Chondrocyte (in vitro differentiated cells): ENCODE data around the gene APPBP2. TPM values are rescaled to one million over a fixed set of nuclear protein-coding genes. Genes with fewer than 3 reads are reported as not detected.
A peak's percentile ranks its signal among the peaks of the same experiment; 100 is the strongest.

Source experiments
- DNase-seq: peaks from one replicate; pipeline ENCODE4 v3.0.0; 2021; ENCODE audit warnings: mixed read lengths, low spot score
- H3K27ac Mint-ChIP-seq: one replicate; pipeline ENCODE4 v1.8.0; 2021; ENCODE audit warnings: mild to moderate bottlenecking, moderate library complexity, mixed read lengths; ENCODE audit not compliant: unreplicated experiment
- H3K27me3 Mint-ChIP-seq: 2 replicates; pipeline ENCODE4 v1.8.0; 2021; ENCODE audit warnings: low read depth, mixed read lengths
- H3K36me3 Mint-ChIP-seq: 2 replicates; pipeline ENCODE4 v1.8.0; 2021; ENCODE audit warnings: low read depth, mixed read lengths
- H3K4me1 Mint-ChIP-seq: 2 replicates; pipeline ENCODE4 v1.8.0; 2021; ENCODE audit warnings: low read depth, mild to moderate bottlenecking, mixed read lengths
- H3K4me3 Mint-ChIP-seq: one replicate; pipeline ENCODE4 v1.8.0; 2021; ENCODE audit warnings: mild to moderate bottlenecking, moderate library complexity, mixed read lengths; ENCODE audit not compliant: unreplicated experiment
- H3K9me3 Mint-ChIP-seq: 2 replicates; pipeline ENCODE4 v1.8.0; 2021; ENCODE audit warnings: low read depth, mixed read lengths
- CTCF ChIP-seq: fragments of 200-600 bp; sonication (generic); IDR thresholded peaks from 2 replicates; pipeline ENCODE4 v1.5.0; 2021; ENCODE audit warnings: antibody characterized with exemption, mild to moderate bottlenecking, moderate library complexity
- total RNA-seq: library from RNA; stranded (reverse); gene quantifications from 3 replicates; pipeline ENCODE4 v1.2.1, GENCODE V29; 2021

Gene APPBP2
- total RNA-seq, 1 donor from 2014 or later = 51.1 TPM

GRCh38 chr17:60510723-60511122 lies 15.3 kb downstream of the APPBP2 start:
- H3K36me3 Mint-ChIP-seq = peaks cover 5% of the 10 kb centered on the region
- TF ChIP-seq CTCF = no peak
- no peak for DNase-seq
- H3K9me3 Mint-ChIP-seq = peaks cover 2% of the 10 kb centered on the region
- no peak overlapping the region for H3K4me3 Mint-ChIP-seq
- H3K27ac Mint-ChIP-seq = no peak overlapping the region
- peaks cover 55% of the 10 kb centered on the region for H3K4me1 Mint-ChIP-seq
- H3K27me3 Mint-ChIP-seq = no peaks in the 10 kb centered on the region

GRCh38 chr17:60510031-60510430 lies 16.0 kb downstream of the APPBP2 start:
- no peak for TF ChIP-seq CTCF
- Mint-ChIP-seq H3K4me3 (no peak overlapping the region), H3K9me3 (peaks cover 2% of the 10 kb centered on the region), H3K27ac (no peak overlapping the region), H3K36me3 (peaks cover 5% of the 10 kb centered on the region), H3K27me3 (no peaks in the 10 kb centered on the region), H3K4me1 (peaks cover 54% of the 10 kb centered on the region)
- no peak for DNase-seq

DNA sequence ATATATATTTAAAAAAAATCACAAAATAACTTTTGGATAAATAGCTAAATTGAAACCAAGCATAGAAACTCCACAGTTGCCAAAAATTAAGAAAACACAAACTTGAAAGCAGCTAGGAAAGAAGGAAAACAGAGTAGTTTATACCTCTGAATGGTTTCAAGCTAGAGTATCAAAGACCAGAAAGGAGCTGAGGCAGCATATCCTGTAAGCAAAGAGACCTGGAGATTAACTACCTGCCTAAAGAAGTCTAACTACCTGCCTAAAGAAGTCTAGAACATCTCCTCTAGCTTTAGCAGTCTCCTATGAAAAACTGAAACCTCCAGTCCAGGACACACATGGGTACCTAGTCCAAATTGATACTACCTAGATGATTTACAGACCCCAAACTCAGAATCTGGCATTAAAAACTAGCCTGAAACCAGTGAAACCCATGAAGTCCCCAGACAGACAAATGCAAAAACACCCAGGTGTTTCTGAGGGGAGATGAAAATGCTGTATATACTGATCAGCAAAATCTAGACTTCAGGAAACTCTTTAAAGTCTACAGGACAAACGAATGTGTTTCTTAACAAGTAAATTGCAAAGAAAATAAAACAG lies 17.6 kb downstream of the APPBP2 start:
- Mint-ChIP-seq H3K4me1 (peaks cover 51% of the 10 kb centered on the region), H3K9me3 (peaks cover 2% of the 10 kb centered on the region), H3K36me3 (peaks cover 5% of the 10 kb centered on the region), H3K4me3 (no peak overlapping the region), H3K27me3 (no peaks in the 10 kb centered on the region), H3K27ac (no peak overlapping the region)
- no peak for TF ChIP-seq CTCF
- no peak for DNase-seq

- Mint-ChIP-seq H3K27ac (peak overlapping the region; percentile 92), H3K4me1 (peaks cover 59% of the 10 kb centered on the region), H3K4me3 (no peak overlapping the region), H3K36me3 (peaks cover 1% of the 10 kb centered on the region), H3K9me3 (peaks cover 2% of the 10 kb centered on the region), H3K27me3 (no peaks in the 10 kb centered on the region)
- TF ChIP-seq CTCF = no peak
- no peak for DNase-seq
Observed at GRCh38 chr17:60506312-60506711, 19.7 kb downstream of the APPBP2 start.

DNA sequence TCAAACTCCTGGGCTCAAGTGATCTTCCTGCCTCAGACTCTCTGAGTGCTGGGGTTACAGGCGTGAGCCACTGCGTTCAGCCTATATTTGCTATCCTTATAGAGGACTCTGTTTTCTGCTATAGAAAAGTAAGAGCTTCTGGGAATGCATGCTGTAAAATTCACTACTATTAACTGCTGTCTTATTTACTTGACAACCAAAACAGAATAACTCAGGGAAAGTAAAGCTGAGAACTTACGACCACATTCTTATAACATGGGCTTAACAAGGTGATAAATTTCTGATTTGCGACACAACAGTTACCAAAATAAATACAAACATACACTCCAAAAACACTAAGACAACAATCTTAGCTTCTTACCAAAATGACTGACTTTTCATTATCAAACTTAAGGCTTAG lies 23.9 kb downstream of the APPBP2 start:
- Mint-ChIP-seq H3K36me3 (peaks cover 11% of the 10 kb centered on the region), H3K4me1 (peaks cover 34% of the 10 kb centered on the region), H3K27me3 (no peaks in the 10 kb centered on the region), H3K4me3 (no peak overlapping the region), H3K27ac (peak overlapping the region; percentile 57), H3K9me3 (peaks cover 2% of the 10 kb centered on the region)
- DNase-seq = no peak
- no peak for TF ChIP-seq CTCF
